H1 (cell line): ENCODE results near the gene PPP2R2C. TPM values are rescaled to one million over a fixed set of nuclear protein-coding genes. Genes with fewer than 3 reads are reported as not detected.

Experiments used
- CTCF ChIA-PET: fragments of 300-600 bp; sonication (Branson Sonifier 250); formaldehyde crosslinking; loops from one replicate; lab custom pipeline; 2021; ENCODE audit not compliant: partially characterized antibody; lab: Charles Lee
- POLR2A ChIA-PET: fragments of 300-600 bp; sonication (Branson Sonifier 250); formaldehyde crosslinking; loops from one replicate; lab custom pipeline; 2021; ENCODE audit warnings: inconsistent platforms; ENCODE audit not compliant: partially characterized antibody; lab: Charles Lee
- DNase-seq, 2 experiments: peaks; one replicate each; pipeline versions ENCODE4 v3.0.0 to v3.0.0-alpha.2; 2010 to 2022; ENCODE audit warnings: low spot score in 2 of 2, low read depth in 1 of 2, mixed read lengths in 1 of 2
- FAIRE-seq: peaks from 2 replicates; lab custom pipeline; 2011; peaks lifted over from hg19 to GRCh38; lab: Jason Lieb, UNC
- H2AFZ ChIP-seq: 2 replicates; pipeline ENCODE4 v1.8.1; 2012; ENCODE audit warnings: low read length, inconsistent platforms
- H2AK5ac ChIP-seq: 2 replicates; pipeline ENCODE4 v1.6.1; 2013; ENCODE audit warnings: low read depth, low read length
- H2BK120ac ChIP-seq: replicated peaks from 2 replicates; pipeline ENCODE3; 2013; ENCODE audit warnings: low read depth, low read length, inconsistent platforms
- H2BK12ac ChIP-seq: 2 replicates; pipeline ENCODE4 v1.6.1; 2013; ENCODE audit warnings: low read depth, low read length
- H2BK15ac ChIP-seq: 2 replicates; pipeline ENCODE4 v1.6.1; 2013; ENCODE audit warnings: low read length
- H2BK20ac ChIP-seq: 2 replicates; pipeline ENCODE4 v1.6.1; 2013; ENCODE audit warnings: low read length
- H2BK5ac ChIP-seq: 2 replicates; pipeline ENCODE4 v1.6.1; 2013; ENCODE audit warnings: low read depth, low read length
- H3K14ac ChIP-seq: 2 replicates; pipeline ENCODE4 v1.6.1; 2013; ENCODE audit warnings: inconsistent platforms; ENCODE audit not compliant: insufficient read length
- H3K18ac ChIP-seq: 2 replicates; pipeline ENCODE4 v1.6.1; 2013; ENCODE audit warnings: low read length; ENCODE audit errors: extremely low read depth
- H3K23ac ChIP-seq: 2 replicates; pipeline ENCODE4 v1.6.1; 2013; ENCODE audit warnings: inconsistent platforms; ENCODE audit not compliant: insufficient read length
- H3K23me2 ChIP-seq: 2 replicates; pipeline ENCODE4 v1.6.1; 2013; ENCODE audit warnings: low read depth, low read length
- H3K27ac ChIP-seq: 2 replicates; pipeline ENCODE4 v1.6.1; 2011; ENCODE audit warnings: low read depth, low read length, inconsistent platforms
- H3K27me3 ChIP-seq, 4 experiments: replicated peaks in 1 of 4; 1 replicate in 1 of 4; 2 replicates in 3 of 4; pipeline versions ENCODE4 v1.6.1 to v1.8.1; 2011 to 2013; ENCODE audit warnings: low read length in 3 of 4, mild to moderate bottlenecking in 3 of 4, inconsistent platforms in 2 of 4, mixed read lengths in 2 of 4, moderate library complexity in 1 of 4; ENCODE audit not compliant: control insufficient read depth in 3 of 4, insufficient read depth in 3 of 4; ENCODE audit errors: extremely low read depth in 1 of 4
- H3K36me3 ChIP-seq, 4 experiments: 2 replicates each; pipeline versions ENCODE4 v1.6.1 to v1.8.1; 2011 to 2013; ENCODE audit warnings: mild to moderate bottlenecking in 4 of 4, low read length in 3 of 4, moderate library complexity in 2 of 4, control low read depth in 1 of 4, inconsistent platforms in 1 of 4; ENCODE audit not compliant: insufficient read depth in 4 of 4, control insufficient read depth in 2 of 4
- H3K4ac ChIP-seq: replicated peaks from 2 replicates; pipeline ENCODE3; 2013; ENCODE audit warnings: low read length, low read depth, mixed read lengths, inconsistent platforms; ENCODE audit not compliant: insufficient read length
- H3K4me1 ChIP-seq, 4 experiments: replicated peaks in 1 of 4; 1 replicate in 1 of 4; 2 replicates in 3 of 4; pipeline versions ENCODE4 v1.6.1 to v1.8.1; 2011 to 2013; ENCODE audit warnings: low read length in 3 of 4, inconsistent platforms in 2 of 4, mixed read lengths in 1 of 4; ENCODE audit not compliant: insufficient read depth in 4 of 4, control insufficient read depth in 3 of 4
- H3K4me2 ChIP-seq, 2 experiments: 2 replicates each; pipeline versions ENCODE4 v1.6.1 to v1.8.1; 2011 to 2013; ENCODE audit warnings: low read depth in 2 of 2, low read length in 2 of 2, control low read depth in 1 of 2, inconsistent platforms in 1 of 2, mild to moderate bottlenecking in 1 of 2; ENCODE audit not compliant: insufficient read depth in 1 of 2
- H3K4me3 ChIP-seq, 4 experiments: fragments of 200-600, 300-600 bp in 1 of 4; sonication (generic), shearing (Covaris generic), sonication (Bioruptor Twin) in 1 of 4; 2 replicates each; pipeline versions ENCODE4 v1.5.1 to v1.8.1; 2011 to 2016; ENCODE audit warnings: low read length in 4 of 4, low read depth in 3 of 4, control low read depth in 2 of 4, inconsistent platforms in 2 of 4, mild to moderate bottlenecking in 2 of 4, mixed read lengths in 1 of 4, moderate library complexity in 1 of 4; ENCODE audit not compliant: insufficient read depth in 2 of 4; ENCODE audit errors: extremely low read depth in 1 of 4
- H3K56ac ChIP-seq: replicated peaks from 2 replicates; pipeline ENCODE3; 2013; ENCODE audit warnings: low read depth, mild to moderate bottlenecking, mixed read lengths, low read length, inconsistent platforms; ENCODE audit not compliant: insufficient read length
- H3K79me1 ChIP-seq: 2 replicates; pipeline ENCODE4 v1.6.1; 2013; ENCODE audit warnings: low read depth, low read length, control low read depth
- H3K79me2 ChIP-seq, 2 experiments: 2 replicates each; pipeline versions ENCODE4 v1.6.1 to v1.8.1; 2012 to 2013; ENCODE audit warnings: low read length in 2 of 2, mild to moderate bottlenecking in 2 of 2, inconsistent platforms in 1 of 2; ENCODE audit not compliant: insufficient read depth in 2 of 2, control insufficient read depth in 1 of 2
- H3K9ac ChIP-seq, 4 experiments: replicated peaks in 1 of 4; 1 replicate in 1 of 4; 2 replicates in 3 of 4; pipeline versions ENCODE4 v1.6.1 to v1.8.1; 2011 to 2013; ENCODE audit warnings: low read depth in 3 of 4, low read length in 3 of 4, control low read depth in 2 of 4, mild to moderate bottlenecking in 2 of 4, moderate library complexity in 2 of 4, inconsistent platforms in 1 of 4; ENCODE audit errors: extremely low read depth in 1 of 4
- H3K9me3 ChIP-seq, 2 experiments: 2 replicates each; pipeline versions ENCODE4 v1.6.1 to v1.8.1; 2012 to 2013; ENCODE audit warnings: mild to moderate bottlenecking in 2 of 2, moderate library complexity in 2 of 2, control low read depth in 1 of 2, inconsistent platforms in 1 of 2, low read depth in 1 of 2, low read length in 1 of 2, mixed read lengths in 1 of 2; ENCODE audit not compliant: insufficient read depth in 2 of 2
- H4K20me1 ChIP-seq, 2 experiments: replicated peaks in 1 of 2; 2 replicates each; pipeline versions ENCODE3 to v1.8.1; 2011 to 2013; ENCODE audit warnings: inconsistent platforms in 2 of 2, low read length in 2 of 2, mild to moderate bottlenecking in 1 of 2; ENCODE audit not compliant: insufficient read depth in 2 of 2, control insufficient read depth in 1 of 2
- H4K5ac ChIP-seq: 2 replicates; pipeline ENCODE4 v1.6.1; 2013; ENCODE audit warnings: low read length, low read depth, mixed read lengths, inconsistent platforms; ENCODE audit not compliant: insufficient read length
- H4K8ac ChIP-seq: 2 replicates; pipeline ENCODE4 v1.8.0; 2013; ENCODE audit warnings: mild to moderate bottlenecking, moderate library complexity, low read length, inconsistent platforms; ENCODE audit not compliant: insufficient read depth; ENCODE audit errors: extremely low read depth
- H4K91ac ChIP-seq: replicated peaks from 2 replicates; pipeline ENCODE3; 2013; ENCODE audit warnings: low read length, mixed read lengths, inconsistent platforms; ENCODE audit not compliant: insufficient read length
- WGBS, 2 experiments: shearing (Covaris generic) in 1 of 2; methylation state at CpG; one replicate each; pipeline versions ENCODE4 v1.1.6 to v1.1.7; 2013 to 2015; ENCODE audit warnings: low lambda C conversion rate in 2 of 2, mixed read lengths in 2 of 2, inconsistent platforms in 1 of 2, low coverage in 1 of 2, missing lambda C conversion rate in 1 of 2; ENCODE audit not compliant: insufficient replicate concordance in 2 of 2, insufficient coverage in 1 of 2, insufficient read length in 1 of 2; ENCODE audit errors: extremely low coverage in 1 of 2, missing lambda C conversion rate in 1 of 2; 5-methylcytosine and 5-hydroxymethylcytosine counted together
- polyA plus RNA-seq, 7 experiments: library from polyadenylated mRNA; depleted of rRNA in 3 of 7; stranded (reverse) in 5 of 7; unstranded in 2 of 7; fragments of >200 nt in 5 of 7; fragments of 200-250 nt in 2 of 7; gene quantifications; 1 replicate in 5 of 7; 2 replicates in 1 of 7; 4 replicates in 1 of 7; pipeline versions ENCODE4 v1.2.1 to v1.2.3, GENCODE V29; 2011 to 2013; ENCODE audit warnings: missing spikeins in 2 of 7, mixed read lengths in 2 of 7
- total RNA-seq: library from RNA; stranded (reverse); fragmentation: NEBNext Ultra II Directional; extraction: Animal tissue kit (Norgen Biotek cat#: 25700); gene quantifications from 2 replicates; pipeline ENCODE4 v1.2.1, GENCODE V29; 2021

Gene PPP2R2C
- total and polyA plus RNA-seq, 2 of the 8 experiments (the other 6 are each of a cell fraction or from before 2014, with no cell fraction given) = 6.4 TPM

DNA sequence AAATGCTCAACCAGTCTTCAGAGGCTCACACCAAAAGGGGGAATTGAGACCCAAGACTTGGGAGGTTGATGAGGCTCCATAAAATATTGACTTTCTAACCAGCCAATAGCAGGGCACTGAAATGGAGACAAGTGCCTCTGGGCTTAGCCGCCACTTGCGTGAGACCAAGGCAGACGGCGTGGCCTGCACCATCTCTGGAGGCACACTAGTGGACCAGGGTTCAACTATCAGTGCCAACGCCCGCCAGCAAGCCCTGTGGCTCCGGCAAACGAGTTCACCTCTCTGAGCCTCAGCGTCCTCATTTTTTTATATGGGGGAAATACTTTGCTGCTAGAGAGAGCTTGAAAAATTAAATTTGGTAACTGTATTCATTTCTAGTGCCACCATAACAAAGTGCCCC is 50.3 kb downstream of the PPP2R2C start:
- H3K4ac ChIP-seq = no peak overlapping the region
- no peaks in the 10 kb centered on the region for H3K36me3 ChIP-seq
- H4K8ac ChIP-seq = no peak overlapping the region
- no peak overlapping the region for H2AFZ ChIP-seq
- no peak overlapping the region for H2BK5ac ChIP-seq
- peaks cover 0 to 3% of the 10 kb centered on the region in 2 experiments for H4K20me1 ChIP-seq
- H2BK12ac ChIP-seq = no peak overlapping the region
- H3K4me2 ChIP-seq = no peak overlapping the region
- H3K23ac ChIP-seq = no peak overlapping the region
- no peaks in the 10 kb centered on the region for H3K27me3 ChIP-seq
- H2AK5ac ChIP-seq = no peak overlapping the region
- no peak for DNase-seq
- WGBS, 2 experiments = 94% methylated on average over 9 of the region's 9 CpGs; no CpG with 5 or more reads in 1 of the 2 experiments
- H2BK15ac ChIP-seq = no peak overlapping the region
- H3K79me1 ChIP-seq = no peaks in the 10 kb centered on the region
- H3K27ac ChIP-seq = no peak overlapping the region
- no peak overlapping the region for H2BK20ac ChIP-seq
- no peaks in the 10 kb centered on the region for H3K9me3 ChIP-seq
- no peak overlapping the region for H3K18ac ChIP-seq
- FAIRE-seq = no peak
- no peaks in the 10 kb centered on the region for H3K79me2 ChIP-seq
- H3K9ac ChIP-seq = no peak overlapping the region
- H4K5ac ChIP-seq = no peak overlapping the region
- POLR2A ChIA-PET = no interaction called here
- CTCF ChIA-PET = no interaction called here
- peaks cover 0 to under 1% (median 0%) of the 10 kb centered on the region in 4 experiments; a peak in 2 of 7 replicates for H3K4me1 ChIP-seq
- no peak overlapping the region for H3K14ac ChIP-seq
- H3K56ac ChIP-seq = no peak overlapping the region
- no peak overlapping the region for H3K4me3 ChIP-seq
- H2BK120ac ChIP-seq = no peak overlapping the region
- H4K91ac ChIP-seq = no peak overlapping the region
- no peaks in the 10 kb centered on the region; the same call in 1 of the 2 replicates for H3K23me2 ChIP-seq
